ENCODE results near the gene PKD2L1.

Gene PKD2L1

DNA sequence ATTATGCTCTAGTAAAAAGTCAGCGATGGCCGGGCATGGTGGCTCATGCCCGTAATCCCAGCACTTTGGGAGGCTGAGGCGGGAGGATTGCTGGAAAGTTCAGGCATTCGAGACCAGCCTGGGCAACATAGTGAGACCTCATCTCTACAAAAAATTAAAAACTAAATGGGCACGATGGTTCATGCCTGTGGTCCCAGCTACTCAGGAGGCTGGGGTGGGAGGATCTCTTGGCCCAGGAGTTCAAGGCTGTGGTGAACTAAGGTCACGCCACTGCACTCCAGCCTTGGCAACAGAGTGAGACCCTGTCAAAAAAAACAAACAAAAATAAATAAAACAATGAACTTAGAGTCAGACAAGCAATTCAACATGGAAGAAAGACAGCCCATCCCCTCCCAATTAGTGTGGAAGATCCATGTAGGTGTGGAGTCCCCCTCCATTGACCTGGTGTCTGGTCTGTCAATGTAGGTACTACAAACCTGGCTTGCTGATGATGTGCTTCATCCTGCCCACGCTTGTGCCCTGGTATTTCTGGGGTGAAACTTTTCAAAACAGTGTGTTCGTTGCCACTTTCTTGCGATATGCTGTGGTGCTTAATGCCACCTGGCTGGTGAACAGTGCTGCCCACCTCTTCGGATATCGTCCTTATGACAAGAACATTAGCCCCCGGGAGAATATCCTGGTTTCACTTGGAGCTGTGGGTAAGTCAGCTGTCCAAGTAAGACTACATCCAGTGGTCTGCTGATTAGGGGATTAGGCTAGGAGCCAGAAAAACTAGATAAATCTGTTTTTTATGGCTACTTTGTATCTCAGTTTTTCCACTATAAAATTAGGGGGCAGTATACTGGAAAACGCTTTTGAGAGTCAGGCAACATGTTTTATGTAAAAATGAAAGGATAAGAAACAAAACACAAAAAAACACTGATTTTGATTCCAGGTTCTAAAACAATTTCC lies 26.3 kb upstream of the PKD2L1 start:
- DNase-seq = no peak

DNA sequence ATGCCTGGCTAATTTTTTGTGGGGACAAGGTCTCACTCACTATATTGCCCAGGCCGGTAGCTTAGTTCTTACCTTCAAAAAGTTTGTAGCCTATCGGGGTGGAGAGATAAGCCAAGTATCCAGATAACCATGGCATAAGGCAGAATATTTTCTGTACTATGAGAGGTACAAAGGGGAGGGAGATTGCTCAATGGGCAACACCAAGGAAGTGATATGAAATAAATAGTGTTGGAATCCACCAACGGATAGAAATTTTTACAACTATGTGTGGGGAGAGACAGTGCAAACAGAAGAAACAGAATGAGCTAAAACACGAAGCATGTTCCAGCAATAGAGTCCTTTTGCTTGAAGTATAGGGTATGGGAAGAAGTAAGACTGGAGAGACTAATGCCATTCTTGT lies 25.1 kb upstream of the PKD2L1 start:
- DNase-seq = no peak

DNA sequence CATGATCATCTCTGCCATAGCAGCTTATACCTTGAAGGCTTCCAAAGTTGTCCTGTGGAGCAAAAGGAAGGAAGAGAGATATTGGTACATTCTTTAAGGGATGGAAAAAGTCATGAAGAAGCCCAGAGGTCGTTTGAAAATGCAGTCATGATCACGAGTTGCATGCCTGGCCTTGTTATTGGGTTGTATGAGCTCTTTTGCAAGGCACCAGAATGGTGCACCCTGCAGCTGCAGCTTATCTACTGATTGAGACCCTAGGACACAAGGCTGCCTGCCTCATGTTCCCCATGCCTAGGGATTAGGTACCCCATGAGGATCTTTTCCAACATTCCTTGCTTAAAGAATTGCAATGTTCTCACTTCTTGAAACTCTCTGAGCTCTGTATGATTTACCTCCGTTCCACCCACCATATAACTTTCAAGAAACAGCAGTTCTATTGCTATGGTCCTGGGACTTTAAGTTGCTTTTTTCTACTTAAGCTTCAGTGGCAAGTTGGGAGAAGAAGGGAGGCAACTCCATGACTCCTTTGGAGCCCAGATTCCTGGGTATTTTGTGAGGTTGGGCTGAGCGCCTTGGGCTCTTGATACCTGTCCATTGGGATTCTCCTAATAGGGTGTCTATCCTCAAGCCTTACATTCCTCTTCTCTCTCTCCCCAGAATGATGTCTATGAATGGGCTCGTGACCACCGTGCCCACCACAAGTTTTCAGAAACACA lies 23.9 kb upstream of the PKD2L1 start:
- no peak for DNase-seq

DNA sequence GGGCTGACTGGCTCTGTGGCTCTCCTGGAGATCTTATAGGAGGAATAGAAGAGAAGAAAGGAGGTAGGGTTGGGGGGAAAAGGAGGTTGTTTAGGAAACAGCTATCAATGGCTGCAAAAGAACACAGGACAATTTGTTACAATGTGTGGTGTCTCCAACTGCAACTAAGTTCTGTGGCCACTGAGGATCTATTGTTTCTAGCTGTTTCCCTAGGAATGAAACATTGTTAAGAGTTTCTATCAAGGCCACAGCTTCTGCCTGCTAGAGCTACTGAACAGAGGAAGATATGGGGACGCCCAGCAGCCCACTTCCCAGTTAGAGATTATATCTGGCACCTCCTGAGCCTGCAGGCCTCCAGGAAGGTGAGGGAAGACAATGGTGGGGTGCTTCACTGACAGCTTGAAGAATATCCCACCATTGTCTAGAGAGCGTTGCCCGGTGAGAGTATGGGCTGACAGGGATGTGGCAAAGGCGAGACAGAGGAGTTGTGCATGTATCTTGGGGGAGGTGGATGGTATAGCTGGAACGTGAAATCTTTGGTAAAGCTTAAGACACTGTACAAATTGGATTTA lies 21.0 kb upstream of the PKD2L1 start:
- no peak for DNase-seq

DNA sequence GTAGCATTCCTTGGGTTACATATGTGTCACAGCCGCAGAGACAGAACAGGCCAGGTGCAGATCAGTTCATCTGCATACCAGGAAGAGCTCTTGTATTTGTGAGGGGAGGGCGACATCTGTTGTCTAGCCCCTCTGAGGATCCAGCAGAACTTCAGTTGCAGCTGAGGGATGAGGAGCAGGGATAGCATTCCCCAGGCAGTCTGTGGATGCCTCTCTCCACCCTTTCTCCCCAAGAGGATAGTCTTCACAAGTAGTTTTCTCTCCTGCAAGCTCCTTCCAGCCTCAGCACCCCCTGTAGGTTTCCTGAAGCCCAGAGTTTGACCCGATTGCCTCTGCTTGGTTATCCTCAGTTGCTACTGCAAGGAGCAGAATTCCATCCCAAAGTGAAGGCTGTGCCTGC lies 19.6 kb upstream of the PKD2L1 start:
- DNase-seq = no peak

DNA sequence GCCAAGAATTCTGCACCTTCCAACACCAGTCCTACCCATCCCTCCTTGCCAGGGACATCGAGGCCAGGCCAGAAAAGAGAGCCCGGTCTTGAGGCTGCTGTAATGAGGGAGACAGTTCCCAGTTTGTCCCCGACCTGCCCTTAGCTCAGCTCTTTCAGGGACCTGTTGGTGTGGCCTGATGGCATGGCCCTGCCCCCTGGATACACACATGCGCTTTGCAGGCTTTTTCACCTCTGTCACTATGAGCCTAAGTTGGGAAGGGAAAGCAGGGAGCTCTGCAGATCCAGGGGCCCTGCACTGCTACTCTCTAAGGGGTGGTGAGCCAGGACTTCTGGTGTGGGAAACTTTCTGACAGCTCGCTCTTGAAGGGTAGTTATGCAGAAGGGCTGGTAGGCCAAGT lies 19.1 kb upstream of the PKD2L1 start:
- DNase-seq = no peak

DNA sequence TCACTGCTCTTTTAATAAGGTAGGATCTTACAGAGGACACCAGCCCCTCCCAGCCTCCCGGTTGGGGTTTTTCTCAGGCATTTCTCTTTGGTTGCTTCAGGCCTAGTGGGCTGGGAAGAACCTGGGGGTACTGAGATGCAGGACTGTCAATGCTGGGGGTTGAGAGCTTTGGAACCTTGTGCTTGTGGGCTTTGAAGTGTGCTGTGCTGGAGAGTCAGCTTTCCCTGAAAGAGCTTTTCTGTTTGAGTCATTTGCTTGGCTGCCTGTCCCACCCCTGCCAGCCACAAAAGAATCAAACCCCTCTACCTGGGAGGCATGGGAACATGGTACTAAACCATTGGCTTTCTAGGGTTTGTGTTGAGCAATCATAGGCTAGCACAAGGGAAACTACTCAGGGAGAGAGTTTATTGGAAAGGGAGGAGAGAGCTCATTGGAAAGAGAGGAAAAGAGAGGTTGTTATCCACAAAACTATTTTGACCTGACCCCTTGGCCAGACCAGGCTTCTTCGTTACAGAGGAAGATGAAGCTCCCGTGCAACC lies 18.4 kb upstream of the PKD2L1 start:
- no peak for DNase-seq

DNA sequence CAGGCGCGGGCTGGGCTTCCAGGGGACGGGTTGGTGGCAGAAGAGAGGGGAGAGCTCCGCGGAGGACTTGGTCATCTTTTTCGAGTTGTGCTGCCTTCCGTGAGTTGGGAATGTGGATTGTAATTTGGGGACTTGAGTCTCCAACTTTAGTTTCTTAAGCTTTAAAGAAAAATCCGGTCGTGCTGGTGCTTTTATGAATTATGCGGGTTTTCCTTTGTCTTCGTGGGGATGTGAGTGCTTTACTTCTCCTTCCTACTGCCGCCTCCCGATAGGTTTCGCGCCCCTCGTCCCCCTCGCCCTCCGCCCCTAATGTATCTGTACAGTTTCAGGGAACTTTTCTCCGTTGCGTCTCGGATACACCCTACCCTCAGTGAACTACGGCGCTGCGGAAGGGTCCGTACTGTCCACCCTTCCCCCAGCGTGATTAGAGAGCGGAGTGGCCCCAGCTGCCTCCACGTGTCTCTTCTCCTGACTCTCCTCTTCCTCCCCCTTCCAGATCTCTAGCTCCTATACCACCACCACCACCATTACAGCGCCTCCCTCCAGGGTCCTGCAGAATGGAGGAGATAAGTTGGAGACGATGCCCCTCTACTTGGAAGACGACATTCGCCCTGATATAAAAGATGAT lies 17.7 kb upstream of the PKD2L1 start:
- no peak for DNase-seq

DNA sequence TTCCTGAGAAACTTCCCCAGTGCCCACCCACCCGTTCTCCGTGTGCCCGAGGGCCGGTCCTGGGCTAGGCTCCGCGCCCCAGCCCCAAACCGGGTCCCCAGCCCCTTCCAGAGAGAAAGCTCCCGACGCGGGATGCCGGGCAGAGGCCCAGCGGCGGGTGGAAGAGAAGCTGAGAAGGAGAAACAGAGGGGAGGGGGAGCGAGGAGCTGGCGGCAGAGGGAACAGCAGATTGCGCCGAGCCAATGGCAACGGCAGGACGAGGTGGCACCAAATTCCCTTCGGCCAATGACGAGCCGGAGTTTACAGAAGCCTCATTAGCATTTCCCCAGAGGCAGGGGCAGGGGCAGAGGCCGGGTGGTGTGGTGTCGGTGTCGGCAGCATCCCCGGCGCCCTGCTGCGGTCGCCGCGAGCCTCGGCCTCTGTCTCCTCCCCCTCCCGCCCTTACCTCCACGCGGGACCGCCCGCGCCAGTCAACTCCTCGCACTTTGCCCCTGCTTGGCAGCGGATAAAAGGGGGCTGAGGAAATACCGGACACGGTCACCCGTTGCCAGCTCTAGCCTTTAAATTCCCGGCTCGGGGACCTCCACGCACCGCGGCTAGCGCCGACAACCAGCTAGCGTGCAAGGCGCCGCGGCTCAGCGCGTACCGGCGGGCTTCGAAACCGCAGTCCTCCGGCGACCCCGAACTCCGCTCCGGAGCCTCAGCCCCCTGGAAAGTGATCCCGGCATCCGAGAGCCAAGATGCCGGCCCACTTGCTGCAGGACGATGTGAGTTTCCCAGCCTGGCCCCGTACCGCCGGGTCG lies 16.9 kb upstream of the PKD2L1 start, which contains the start of gene SCD:
Gene SCD, plus strand, starts transcription at position 469 of the 803 bp plus-strand sequence. Its CDS starts 272 bp downstream, at position 741.
- DNase-seq = peak; percentile 97

DNA sequence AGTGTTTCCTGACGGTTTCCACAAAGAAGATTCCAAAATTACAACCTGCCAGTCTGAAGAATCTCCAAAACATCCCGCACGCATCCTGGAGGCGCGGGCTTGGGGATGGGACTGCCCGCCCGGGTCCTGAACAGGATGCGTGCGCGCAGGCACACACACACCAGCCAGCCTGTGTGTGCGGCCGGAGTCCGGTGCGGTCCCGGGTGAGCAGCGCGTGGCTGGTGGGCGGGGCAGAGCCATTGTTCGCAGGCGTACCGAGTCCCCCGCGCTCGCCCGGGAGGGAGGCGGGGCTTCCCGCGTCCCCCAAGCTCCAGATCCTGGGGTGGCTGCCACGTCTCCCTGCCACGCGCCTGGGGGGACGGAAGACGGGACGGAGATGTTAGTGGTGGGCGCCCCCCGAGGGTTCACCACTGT lies 16.3 kb upstream of the PKD2L1 start:
- DNase-seq = peak; percentile 79

DNA sequence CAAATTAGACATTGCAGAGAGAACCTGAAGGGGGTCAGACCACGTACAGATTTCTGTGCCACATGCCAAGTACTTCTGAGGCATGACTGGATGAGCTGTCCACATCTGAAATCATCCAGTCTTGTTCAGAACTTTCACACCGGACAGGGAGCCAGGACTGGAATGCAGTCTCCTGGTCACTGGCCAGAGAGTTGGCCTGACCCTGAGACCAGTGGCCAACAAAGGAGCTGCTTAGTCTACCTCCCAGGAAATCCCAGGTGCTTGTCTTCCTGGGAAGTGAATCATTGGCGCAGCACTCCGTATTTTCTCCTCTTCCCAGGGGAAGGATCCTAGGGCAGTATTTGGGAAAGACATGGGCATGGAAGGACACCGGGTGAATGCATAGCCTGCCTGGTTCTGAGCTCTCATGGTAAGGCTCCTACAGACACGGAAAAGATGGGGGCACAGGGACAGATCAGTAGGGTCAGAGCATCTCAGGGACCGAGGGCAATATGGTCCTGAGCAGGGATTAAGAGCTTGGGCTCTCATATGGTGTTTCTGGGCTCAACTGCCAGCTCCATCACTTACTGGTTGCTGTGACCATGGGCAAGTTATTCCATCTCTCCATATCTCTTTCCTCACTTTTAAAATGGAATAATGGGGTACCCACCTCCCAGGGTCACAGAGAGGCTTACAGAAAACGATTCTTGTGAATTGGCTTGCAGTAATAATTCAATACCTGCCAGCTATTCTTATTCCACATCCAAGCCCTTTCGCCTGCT lies 15.7 kb upstream of the PKD2L1 start:
- DNase-seq = no peak

DNA sequence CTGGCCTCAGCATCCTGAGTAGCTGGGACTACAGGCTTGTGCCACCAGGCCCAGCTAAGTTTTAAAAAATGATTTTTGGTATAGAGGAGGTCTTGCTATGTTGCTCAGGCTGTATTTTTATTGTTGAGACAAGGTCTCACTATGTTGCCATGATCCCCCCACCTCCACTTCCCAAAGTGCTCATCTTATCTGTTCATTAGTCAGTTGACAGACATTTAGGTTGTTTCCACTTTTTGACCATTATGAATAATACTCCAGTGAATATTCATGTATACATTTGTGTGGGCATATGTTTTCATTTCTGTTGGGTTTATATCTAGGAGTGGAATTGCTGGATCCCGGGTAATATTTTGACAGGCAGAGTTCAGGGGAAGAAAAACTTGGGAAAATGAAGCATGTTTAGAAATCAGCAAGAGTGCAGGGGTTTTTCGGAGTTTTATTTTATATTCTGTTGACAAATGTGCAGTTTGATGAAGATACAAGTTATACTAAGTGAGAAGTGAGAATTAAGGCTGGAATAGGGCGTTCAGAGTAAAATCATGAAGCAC lies 14.3 kb upstream of the PKD2L1 start:
- DNase-seq = no peak

DNA sequence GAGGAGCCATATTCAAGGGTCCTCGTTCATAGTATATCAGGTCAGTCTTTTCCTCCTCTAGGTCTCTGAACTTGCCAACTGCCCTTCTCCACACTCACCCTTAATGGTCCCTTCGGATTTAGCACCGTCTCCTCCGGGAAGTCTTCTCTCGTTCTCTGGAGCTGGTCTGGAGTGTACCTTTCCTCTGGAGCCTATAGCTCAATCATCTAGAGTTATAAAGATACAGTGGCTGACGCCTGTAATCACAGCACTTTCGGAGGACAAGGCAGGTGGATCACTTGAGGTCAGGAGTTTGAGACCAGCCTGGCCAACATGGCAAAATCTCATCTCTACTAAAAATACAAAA lies 12.6 kb upstream of the PKD2L1 start:
- DNase-seq = no peak

DNA sequence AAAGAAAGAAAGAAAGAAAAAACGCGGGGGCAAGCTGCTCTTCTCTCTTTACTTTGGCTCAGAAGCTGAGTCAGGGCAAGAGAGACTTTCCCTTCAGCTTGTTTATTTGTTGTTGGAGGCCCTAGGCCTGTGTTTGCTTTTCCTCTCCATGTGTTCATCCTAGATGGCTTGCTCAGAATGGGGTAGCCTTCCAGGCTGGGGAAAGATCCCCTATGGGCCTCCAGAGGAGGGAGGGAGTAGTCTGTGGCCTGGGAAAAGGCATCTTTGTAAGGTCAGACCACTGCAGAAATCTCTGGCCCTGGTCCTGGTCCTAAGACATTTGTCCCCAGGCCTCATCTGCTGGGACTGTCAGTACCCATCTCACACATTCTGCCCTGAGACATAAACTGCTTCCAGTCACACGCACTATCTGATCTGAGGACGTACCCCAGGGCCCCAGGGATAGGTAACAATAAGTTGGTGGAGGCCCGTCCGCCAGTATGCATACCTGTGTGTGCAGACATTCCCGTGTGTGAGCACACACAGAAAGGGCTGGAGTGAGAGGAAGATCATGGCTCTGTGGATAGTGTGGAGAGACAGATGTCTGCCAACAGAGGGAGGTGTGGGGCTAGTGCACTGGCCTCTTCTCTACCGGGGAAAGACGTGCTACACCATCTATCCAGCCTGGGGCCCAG lies 12.1 kb upstream of the PKD2L1 start:
- peak; percentile 53 for DNase-seq

DNA sequence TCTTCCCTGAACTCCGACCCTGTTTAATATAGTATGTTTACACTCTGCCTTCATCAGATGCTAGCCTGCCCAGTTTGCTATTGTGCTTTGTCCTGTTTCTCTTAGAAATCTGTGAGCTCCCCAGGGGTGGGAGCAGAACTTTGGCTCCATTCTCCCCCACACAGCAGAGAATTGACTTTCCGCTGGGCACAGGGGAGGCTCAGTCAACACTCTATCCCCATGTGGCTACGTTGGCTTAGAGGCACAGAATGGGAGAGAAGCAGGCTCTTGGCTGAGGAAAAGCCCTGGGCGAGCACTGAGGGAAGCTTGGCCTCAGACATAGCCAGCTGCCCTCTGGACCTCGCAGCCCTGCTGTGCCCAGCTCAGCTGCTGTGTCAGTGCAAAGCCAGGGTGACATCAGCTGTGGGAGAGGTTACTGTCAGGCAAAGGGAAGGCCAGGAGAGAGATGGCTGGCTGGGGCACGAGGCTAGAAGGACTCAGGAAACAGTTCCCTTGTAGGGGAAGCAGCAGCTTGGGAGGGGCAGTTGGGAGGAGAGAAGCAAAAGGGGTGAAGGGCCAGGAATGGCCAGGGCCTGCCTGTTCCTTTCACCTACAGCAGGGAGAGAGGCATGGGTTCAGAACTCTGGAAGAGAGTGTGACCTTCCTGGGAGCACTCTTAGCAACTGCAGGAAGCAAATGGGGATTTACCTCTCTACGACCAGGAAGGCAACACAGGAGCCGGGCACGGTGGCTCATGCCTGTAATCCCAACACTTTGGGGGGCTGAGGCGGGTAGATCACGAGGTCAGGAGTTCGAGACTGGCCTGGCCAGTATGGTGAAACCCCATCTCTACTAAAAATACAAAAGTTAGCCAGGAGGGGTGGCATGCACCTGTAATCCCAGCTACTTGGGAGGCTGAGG lies 11.2 kb upstream of the PKD2L1 start:
- DNase-seq = no peak

DNA sequence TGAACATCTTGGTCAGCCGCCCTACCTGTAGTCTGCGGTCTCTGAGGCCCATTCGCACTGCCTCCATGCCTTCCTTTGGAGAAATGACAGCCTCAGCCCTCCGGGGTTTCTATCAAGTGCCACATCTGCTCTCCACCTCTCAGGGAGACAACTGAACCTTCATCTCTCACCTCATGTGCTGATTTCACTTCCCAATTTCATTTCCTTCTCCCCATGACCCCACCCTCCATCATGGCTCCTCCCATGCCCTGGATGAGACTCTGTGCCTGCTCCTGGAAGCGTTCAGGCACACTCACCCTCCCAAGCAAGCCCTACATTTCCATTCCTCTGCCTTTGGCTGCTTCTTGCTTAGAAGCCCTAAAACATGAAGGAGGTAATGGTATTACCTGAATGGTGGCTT lies 9.2 kb upstream of the PKD2L1 start:
- DNase-seq = no peak

DNA sequence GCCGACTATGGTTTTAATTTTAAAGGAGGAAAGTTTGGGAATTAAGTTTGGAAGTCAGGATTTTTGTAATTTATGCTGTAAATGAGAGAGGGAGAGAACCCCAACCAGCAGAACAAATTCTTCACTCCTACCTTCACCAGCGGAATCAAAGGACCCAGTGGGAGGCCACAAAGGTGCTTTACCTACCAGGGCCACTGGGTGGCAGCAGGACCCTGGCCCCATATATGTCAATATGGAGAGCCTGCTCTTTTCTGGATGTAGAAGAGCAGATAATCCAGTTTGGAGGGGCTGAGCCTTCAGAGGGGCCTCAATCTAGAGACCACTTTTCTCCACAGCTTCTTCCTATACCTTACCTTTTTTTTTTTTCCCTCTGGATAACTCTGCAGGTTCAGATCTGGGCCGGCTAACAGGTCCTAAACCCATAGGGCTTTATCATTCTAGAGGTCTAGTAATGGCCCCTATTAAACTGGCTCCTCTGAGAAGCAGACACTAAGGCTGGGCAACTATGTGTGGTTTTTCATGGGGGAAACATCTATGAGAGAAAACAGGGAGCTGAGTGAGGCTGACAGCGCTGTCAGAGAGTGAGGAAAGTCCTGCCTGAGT lies 8.5 kb upstream of the PKD2L1 start:
- peak; percentile 65 for DNase-seq

DNA sequence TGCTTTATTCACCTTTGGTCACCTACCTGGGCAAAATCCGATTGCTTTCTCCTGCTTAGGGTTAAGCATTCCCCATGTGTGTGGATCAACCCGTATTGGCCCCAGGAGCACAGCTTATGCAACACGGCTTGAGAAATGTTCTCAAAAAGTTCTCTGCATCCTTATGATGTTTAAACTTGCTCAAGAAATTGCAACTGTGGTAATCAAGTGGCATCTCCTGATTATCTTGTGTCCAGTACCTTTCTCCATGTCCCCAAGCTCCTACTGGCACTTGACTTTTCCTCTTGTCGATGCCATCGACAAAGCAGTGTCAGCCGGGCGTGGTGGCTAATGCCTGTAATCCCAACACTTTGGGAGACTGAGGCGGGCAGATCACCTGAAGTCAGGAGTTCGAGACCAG lies 4.7 kb upstream of the PKD2L1 start:
- DNase-seq = no peak
